ENCODE results near the gene GALNT18. TPM values are rescaled to one million over a fixed set of nuclear protein-coding genes. Genes with fewer than 3 reads are reported as not detected.

GALNT18 gene
- total RNA-seq, 1 experiment from 2014 or later, result 14.1 TPM

DNA sequence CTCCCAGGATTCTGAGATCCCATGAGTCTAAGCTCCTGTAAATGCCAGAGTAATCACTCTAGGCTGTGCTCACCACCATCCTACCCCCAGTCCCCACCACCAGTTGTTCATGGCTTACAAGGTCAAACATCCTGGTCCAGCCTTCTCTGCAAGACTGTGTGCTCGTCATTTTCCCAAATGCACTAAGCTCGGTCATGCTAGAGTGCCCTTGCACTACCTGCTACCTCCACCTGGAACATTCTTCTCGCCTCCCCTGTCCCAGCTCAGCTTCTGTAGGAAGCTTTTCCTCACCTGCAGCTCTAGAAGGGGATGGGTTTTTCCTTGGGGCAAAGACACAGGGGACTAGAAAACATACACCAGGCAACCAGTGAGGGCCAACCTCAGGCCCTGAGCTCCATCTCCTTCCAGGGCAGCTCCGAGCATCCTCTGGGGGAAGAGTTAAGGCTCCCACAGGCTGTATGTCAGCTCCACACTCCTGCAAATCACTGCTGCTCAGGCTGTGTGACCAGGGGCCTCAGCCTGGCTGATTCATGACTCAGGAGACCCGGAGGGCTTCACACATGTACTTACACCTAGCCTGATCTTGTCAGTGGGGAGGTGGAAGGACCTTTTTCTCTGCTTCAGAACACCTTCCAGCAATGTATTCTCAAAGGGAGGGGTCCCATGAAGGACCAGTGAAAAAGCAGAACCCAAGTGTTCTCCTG lies 231.6 kb downstream of the GALNT18 start:
- peaks cover 6% of the 10 kb centered on the region for H3K4me1 Mint-ChIP-seq (ENCODE audit: insufficient read depth, unreplicated experiment)
- no peak for DNase-seq (ENCODE audit: unreplicated experiment)
- no peaks in the 10 kb centered on the region for H3K9me3 Mint-ChIP-seq (ENCODE audit: unreplicated experiment)
- no peaks in the 10 kb centered on the region for H3K36me3 Mint-ChIP-seq (ENCODE audit: insufficient read depth, unreplicated experiment)
- H3K27ac Mint-ChIP-seq (ENCODE audit: low read depth, unreplicated experiment), result no peak overlapping the region
- TF ChIP-seq, protein P1, sequence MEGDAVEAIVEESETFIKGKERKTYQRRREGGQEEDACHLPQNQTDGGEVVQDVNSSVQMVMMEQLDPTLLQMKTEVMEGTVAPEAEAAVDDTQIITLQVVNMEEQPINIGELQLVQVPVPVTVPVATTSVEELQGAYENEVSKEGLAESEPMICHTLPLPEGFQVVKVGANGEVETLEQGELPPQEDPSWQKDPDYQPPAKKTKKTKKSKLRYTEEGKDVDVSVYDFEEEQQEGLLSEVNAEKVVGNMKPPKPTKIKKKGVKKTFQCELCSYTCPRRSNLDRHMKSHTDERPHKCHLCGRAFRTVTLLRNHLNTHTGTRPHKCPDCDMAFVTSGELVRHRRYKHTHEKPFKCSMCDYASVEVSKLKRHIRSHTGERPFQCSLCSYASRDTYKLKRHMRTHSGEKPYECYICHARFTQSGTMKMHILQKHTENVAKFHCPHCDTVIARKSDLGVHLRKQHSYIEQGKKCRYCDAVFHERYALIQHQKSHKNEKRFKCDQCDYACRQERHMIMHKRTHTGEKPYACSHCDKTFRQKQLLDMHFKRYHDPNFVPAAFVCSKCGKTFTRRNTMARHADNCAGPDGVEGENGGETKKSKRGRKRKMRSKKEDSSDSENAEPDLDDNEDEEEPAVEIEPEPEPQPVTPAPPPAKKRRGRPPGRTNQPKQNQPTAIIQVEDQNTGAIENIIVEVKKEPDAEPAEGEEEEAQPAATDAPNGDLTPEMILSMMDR (IDR thresholded peaks at IDR 0.05; ENCODE audit: unreplicated experiment), result no peak
- intact Hi-C loops (cut with micrococcal nuclease), result loop anchor here (10.0 kb wide), 1 partner anchor 395 kb away; no protein-coding TSS in a partner anchor
- no peaks in the 10 kb centered on the region for H3K27me3 Mint-ChIP-seq (ENCODE audit: insufficient read depth, unreplicated experiment)
- ChIA-PET CTCF (interaction anchor here (0.7 to 0.8 kb wide), 2 partner anchors 19 to 26 kb away, joined by 3 read pairs; no protein-coding TSS in a partner anchor), POLR2A (interaction anchor here (0.6 to 1.0 kb wide), 2 partner anchors 10 to 34 kb away, joined by 3 read pairs; no protein-coding TSS in a partner anchor)
- no peak overlapping the region for H3K4me3 Mint-ChIP-seq (ENCODE audit: unreplicated experiment)
- no TSS peak for BruUV-seq (replicated peaks)

DNA sequence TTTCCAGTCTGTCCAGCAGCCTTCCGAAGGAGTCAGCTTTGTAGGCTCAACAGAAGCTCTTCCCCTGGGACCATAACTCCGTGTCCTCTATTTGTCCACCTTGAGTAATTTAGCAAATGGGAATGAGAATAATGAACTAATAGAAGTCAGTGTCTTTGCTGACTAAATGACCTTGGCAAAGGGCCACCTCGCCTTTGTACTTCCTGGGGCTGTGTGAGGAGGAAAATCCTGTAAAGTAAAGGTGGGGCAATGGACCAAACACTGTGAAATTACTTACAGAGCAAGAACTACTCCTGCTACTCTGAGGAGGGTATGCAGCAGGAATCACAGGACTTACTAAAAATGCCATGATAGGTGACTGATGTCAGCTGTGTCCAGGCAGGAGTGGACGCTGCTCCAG lies 232.6 kb downstream of the GALNT18 start:
- Mint-ChIP-seq H3K4me3 (ENCODE audit: unreplicated experiment) (no peak overlapping the region), H3K36me3 (ENCODE audit: insufficient read depth, unreplicated experiment) (no peaks in the 10 kb centered on the region), H3K27me3 (ENCODE audit: insufficient read depth, unreplicated experiment) (no peaks in the 10 kb centered on the region), H3K4me1 (ENCODE audit: insufficient read depth, unreplicated experiment) (peaks cover 6% of the 10 kb centered on the region), H3K9me3 (ENCODE audit: unreplicated experiment) (no peaks in the 10 kb centered on the region), H3K27ac (ENCODE audit: low read depth, unreplicated experiment) (no peak overlapping the region)
- peak; percentile 59 for DNase-seq (ENCODE audit: unreplicated experiment)
- no TSS peak for BruUV-seq (replicated peaks)
- ChIA-PET POLR2A (interaction anchor here (1.0 kb wide), 1 partner anchor 33 kb away, joined by 3 read pairs; no protein-coding TSS in a partner anchor), CTCF (no interaction called here)
- intact Hi-C loops (cut with micrococcal nuclease), result loop anchor here (10.0 kb wide), 1 partner anchor 236 kb away; the partner anchor contains the start of gene GALNT18
- TF ChIP-seq, protein P1 (IDR thresholded peaks at IDR 0.05; ENCODE audit: unreplicated experiment), result no peak

DNA sequence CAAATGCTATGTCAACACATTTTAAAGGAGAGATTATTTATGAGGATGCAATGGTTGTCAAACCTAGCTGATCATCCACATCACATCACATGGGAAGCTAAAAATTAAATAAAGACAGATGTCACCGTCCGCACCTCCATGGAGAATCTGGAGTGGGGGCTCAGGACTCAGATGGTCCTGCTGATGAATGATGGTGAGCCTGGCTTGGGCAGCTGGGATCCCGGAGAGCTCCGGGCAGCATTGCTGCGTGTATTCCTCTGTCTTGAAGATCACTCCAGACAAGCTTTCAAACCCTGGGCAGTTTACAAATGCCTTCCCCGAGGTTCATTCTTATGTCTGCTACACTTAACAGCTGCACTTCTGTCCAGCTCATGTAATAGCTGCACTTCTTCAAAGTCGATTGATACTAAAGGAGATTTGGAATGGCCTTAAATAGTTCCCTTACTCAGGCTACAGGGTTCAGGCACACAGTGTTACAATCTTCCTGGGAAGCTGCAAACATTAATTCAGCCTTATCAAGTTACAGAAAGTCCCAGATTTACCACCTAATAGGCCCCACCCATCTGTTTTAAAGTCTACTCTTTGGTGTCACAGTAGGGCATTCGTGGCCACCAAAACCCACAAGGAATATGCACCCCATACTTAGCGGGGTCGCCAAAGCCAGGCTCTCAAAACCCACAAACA lies 234.0 kb downstream of the GALNT18 start:
- CTCF ChIA-PET, result no interaction called here

DNA sequence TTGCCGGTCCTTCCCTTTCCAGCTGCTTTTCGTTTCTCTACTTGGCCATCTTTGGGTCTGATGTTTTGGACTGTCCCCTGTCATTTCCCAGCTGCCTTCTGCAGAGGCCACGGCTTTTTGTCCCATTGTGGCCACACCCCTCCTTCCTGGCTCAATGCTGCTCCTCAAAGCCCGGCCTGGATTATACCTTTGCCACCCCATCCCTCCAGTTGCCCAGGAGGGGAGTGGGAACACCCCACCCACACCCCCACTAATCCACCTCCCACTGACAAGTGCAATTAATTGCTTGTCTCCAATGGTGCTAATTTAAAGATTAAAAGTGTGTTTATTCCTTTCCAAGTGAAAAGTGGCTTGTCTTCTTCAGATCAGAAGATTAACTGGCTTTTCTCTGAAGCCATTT lies 234.6 kb downstream of the GALNT18 start:
- POLR2A ChIA-PET, result no interaction called here
- no peak overlapping the region for H3K27ac Mint-ChIP-seq (ENCODE audit: low read depth, unreplicated experiment)
- TF ChIP-seq, protein P1 (IDR thresholded peaks at IDR 0.05; ENCODE audit: unreplicated experiment), result no peak
- CTCF ChIA-PET, result no interaction called here
- H3K4me1 Mint-ChIP-seq (ENCODE audit: insufficient read depth, unreplicated experiment), result peaks cover 6% of the 10 kb centered on the region
- H3K36me3 Mint-ChIP-seq (ENCODE audit: insufficient read depth, unreplicated experiment), result no peaks in the 10 kb centered on the region
- intact Hi-C loops (cut with micrococcal nuclease), result loop anchor here (10.0 kb wide), 1 partner anchor 238 kb away; the partner anchor contains the start of gene GALNT18
- no peaks in the 10 kb centered on the region for H3K27me3 Mint-ChIP-seq (ENCODE audit: insufficient read depth, unreplicated experiment)
- BruUV-seq (replicated peaks), result no TSS peak
- no peak for DNase-seq (ENCODE audit: unreplicated experiment)
- no peak overlapping the region for H3K4me3 Mint-ChIP-seq (ENCODE audit: unreplicated experiment)
- H3K9me3 Mint-ChIP-seq (ENCODE audit: unreplicated experiment), result no peaks in the 10 kb centered on the region

More for the DNA sequence above, 234.0 kb downstream of the GALNT18 start:
- Mint-ChIP-seq H3K27ac (ENCODE audit: low read depth, unreplicated experiment) (no peak overlapping the region), H3K9me3 (ENCODE audit: unreplicated experiment) (no peaks in the 10 kb centered on the region), H3K36me3 (ENCODE audit: insufficient read depth, unreplicated experiment) (no peaks in the 10 kb centered on the region), H3K4me3 (ENCODE audit: unreplicated experiment) (no peak overlapping the region), H3K27me3 (ENCODE audit: insufficient read depth, unreplicated experiment) (no peaks in the 10 kb centered on the region), H3K4me1 (ENCODE audit: insufficient read depth, unreplicated experiment) (peaks cover 6% of the 10 kb centered on the region)
- BruUV-seq (replicated peaks), result no TSS peak
- no peak for DNase-seq (ENCODE audit: unreplicated experiment)
- TF ChIP-seq, protein P1 (IDR thresholded peaks at IDR 0.05; ENCODE audit: unreplicated experiment), result no peak
- intact Hi-C loops (cut with micrococcal nuclease), result loop anchor here (10.0 kb wide), 1 partner anchor 237 kb away; the partner anchor contains the start of gene GALNT18
- POLR2A ChIA-PET, result no interaction called here

All from MCF 10A (cell line).